Measurements from ENCODE around the gene CACFD1.

DNA sequence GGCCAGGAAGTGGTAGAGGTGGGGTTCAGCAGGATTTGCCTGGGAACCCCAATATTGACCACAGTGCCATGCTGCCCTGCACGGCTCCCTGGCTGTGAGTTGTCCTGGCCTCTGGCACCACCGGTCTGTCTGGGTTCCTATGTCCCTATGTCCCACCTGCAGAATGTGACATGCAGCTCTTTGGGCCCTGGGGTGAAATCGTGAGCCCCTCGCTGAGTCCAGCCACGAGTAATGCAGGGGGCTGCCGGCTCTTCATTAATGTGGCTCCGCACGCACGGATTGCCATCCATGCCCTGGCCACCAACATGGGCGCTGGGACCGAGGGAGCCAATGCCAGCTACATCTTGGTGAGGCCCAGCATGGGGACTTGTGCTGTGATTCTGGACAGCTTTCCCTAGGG is 2.0 kb upstream of the CACFD1 start:
- no peak for TF ChIP-seq EZH2phosphoT487 (IDR thresholded peaks at IDR 0.05; ENCODE audit: borderline replicate concordance, low read length)
- TF ChIP-seq, protein P1, sequence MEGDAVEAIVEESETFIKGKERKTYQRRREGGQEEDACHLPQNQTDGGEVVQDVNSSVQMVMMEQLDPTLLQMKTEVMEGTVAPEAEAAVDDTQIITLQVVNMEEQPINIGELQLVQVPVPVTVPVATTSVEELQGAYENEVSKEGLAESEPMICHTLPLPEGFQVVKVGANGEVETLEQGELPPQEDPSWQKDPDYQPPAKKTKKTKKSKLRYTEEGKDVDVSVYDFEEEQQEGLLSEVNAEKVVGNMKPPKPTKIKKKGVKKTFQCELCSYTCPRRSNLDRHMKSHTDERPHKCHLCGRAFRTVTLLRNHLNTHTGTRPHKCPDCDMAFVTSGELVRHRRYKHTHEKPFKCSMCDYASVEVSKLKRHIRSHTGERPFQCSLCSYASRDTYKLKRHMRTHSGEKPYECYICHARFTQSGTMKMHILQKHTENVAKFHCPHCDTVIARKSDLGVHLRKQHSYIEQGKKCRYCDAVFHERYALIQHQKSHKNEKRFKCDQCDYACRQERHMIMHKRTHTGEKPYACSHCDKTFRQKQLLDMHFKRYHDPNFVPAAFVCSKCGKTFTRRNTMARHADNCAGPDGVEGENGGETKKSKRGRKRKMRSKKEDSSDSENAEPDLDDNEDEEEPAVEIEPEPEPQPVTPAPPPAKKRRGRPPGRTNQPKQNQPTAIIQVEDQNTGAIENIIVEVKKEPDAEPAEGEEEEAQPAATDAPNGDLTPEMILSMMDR (conservative IDR thresholded peaks at IDR 0.05; ENCODE audit: low read depth, low read length) = no peak
- TF ChIP-seq EZH2 (IDR thresholded peaks at IDR 0.05; ENCODE audit: low read length, unreplicated experiment) = no peak
